Liver (tissue), 9 donors: ENCODE results near the gene RSRC1. TPM values are rescaled to one million over a fixed set of nuclear protein-coding genes. Genes with fewer than 3 reads are reported as not detected.

Experiments used
- DNase-seq: peaks from one replicate; pipeline ENCODE4 v3.0.0-alpha.2; 2017; ENCODE audit warnings: low spot score
- H3K27ac ChIP-seq, 2 donors: one replicate each; pipeline ENCODE4 v1.7.0; 2013; ENCODE audit warnings: inconsistent platforms in 2 of 2, low read length in 2 of 2, control low read depth in 1 of 2, low read depth in 1 of 2, mild to moderate bottlenecking in 1 of 2
- H3K27me3 ChIP-seq, 4 donors: one replicate each; pipeline versions ENCODE4 v1.6.1 to v1.7.0; 2013; ENCODE audit warnings: low read length in 3 of 4, inconsistent platforms in 1 of 4, mild to moderate bottlenecking in 1 of 4, moderate library complexity in 1 of 4; ENCODE audit not compliant: control insufficient read depth in 4 of 4, insufficient read depth in 4 of 4
- H3K36me3 ChIP-seq, 4 donors: one replicate each; pipeline versions ENCODE4 v1.6.1 to v1.7.0; 2013; ENCODE audit warnings: low read length in 3 of 4, mild to moderate bottlenecking in 3 of 4, low read depth in 1 of 4, moderate library complexity in 1 of 4; ENCODE audit not compliant: control insufficient read depth in 4 of 4, insufficient read depth in 3 of 4
- H3K4me1 ChIP-seq, 4 donors: one replicate each; pipeline versions ENCODE4 v1.6.1 to v1.7.0; 2013; ENCODE audit warnings: low read length in 3 of 4, mild to moderate bottlenecking in 3 of 4, moderate library complexity in 1 of 4; ENCODE audit not compliant: control insufficient read depth in 4 of 4, insufficient read depth in 4 of 4
- H3K4me3 ChIP-seq, 3 donors: one replicate each; pipeline versions ENCODE4 v1.6.1 to v1.7.0; 2013; ENCODE audit warnings: low read length in 3 of 3, control low read depth in 1 of 3, low read depth in 1 of 3, mild to moderate bottlenecking in 1 of 3
- H3K9ac ChIP-seq, 2 donors: one replicate each; pipeline ENCODE4 v1.7.0; 2013; ENCODE audit warnings: low read length in 2 of 2, mild to moderate bottlenecking in 2 of 2, moderate library complexity in 2 of 2, control low read depth in 1 of 2, low read depth in 1 of 2
- H3K9me3 ChIP-seq, 4 donors: one replicate each; pipeline versions ENCODE4 v1.6.1 to v1.7.0; 2013; ENCODE audit warnings: low read length in 3 of 4; ENCODE audit not compliant: control insufficient read depth in 4 of 4
- FOXA1 ChIP-seq: IDR thresholded peaks from 2 replicates; pipeline ENCODE4 v1.6.1; 2016; ENCODE audit warnings: antibody characterized with exemption
- FOXA2 ChIP-seq: IDR thresholded peaks from 2 replicates; pipeline ENCODE4 v1.6.1; 2016; ENCODE audit warnings: antibody characterized with exemption
- GABPA ChIP-seq, 2 donors: IDR thresholded peaks in 1 of 2; conservative IDR thresholded peaks in 1 of 2; 2 replicates each; pipeline ENCODE4 v1.6.1; 2016; ENCODE audit warnings: antibody characterized with exemption in 2 of 2, mild to moderate bottlenecking in 1 of 2, moderate library complexity in 1 of 2
- HNF4A ChIP-seq, 2 donors: conservative IDR thresholded peaks; 2 replicates each; pipeline ENCODE4 v1.6.1; 2016; ENCODE audit warnings: antibody characterized with exemption in 2 of 2, mild to moderate bottlenecking in 2 of 2
- HNF4G ChIP-seq: IDR thresholded peaks from 2 replicates; pipeline ENCODE4 v1.6.1; 2016; ENCODE audit warnings: antibody characterized with exemption
- MAX ChIP-seq: IDR thresholded peaks from 2 replicates; pipeline ENCODE4 v1.6.1; 2016; ENCODE audit warnings: antibody characterized with exemption
- NR2F2 ChIP-seq: IDR thresholded peaks from 2 replicates; pipeline ENCODE4 v1.6.1; 2016; ENCODE audit warnings: antibody characterized with exemption
- REST ChIP-seq: IDR thresholded peaks from 2 replicates; pipeline ENCODE4 v1.6.1; 2016; ENCODE audit warnings: antibody characterized with exemption, mild to moderate bottlenecking
- SP1 ChIP-seq: IDR thresholded peaks from 2 replicates; pipeline ENCODE4 v1.6.1; 2018; ENCODE audit warnings: antibody characterized with exemption, mild to moderate bottlenecking
- YY1 ChIP-seq: IDR thresholded peaks from 2 replicates; pipeline ENCODE4 v1.6.1; 2016; ENCODE audit warnings: antibody characterized with exemption, mild to moderate bottlenecking
- ZBTB33 ChIP-seq: IDR thresholded peaks from 2 replicates; pipeline ENCODE4 v1.6.1; 2016; ENCODE audit warnings: antibody characterized with exemption
- WGBS: extraction: QIAGEN DNeasy Blood & Tissue Kit; methylation state at CpG from one replicate; pipeline ENCODE4 v1.1.7; 2013; 5-methylcytosine and 5-hydroxymethylcytosine counted together
- polyA plus RNA-seq, 2 donors: library from polyadenylated mRNA; stranded (reverse) in 1 of 2; unstranded in 1 of 2; fragments of 200-250 nt in 1 of 2; fragments of >200 nt in 1 of 2; fragmentation: Nextera tagmentation in 1 of 2; extraction: Ambion mirVana in 1 of 2; gene quantifications; one replicate each; pipeline versions ENCODE4 v1.2.1 to v1.2.3, GENCODE V29; 2013 to 2015
- total RNA-seq, 2 donors: library from RNA; depleted of rRNA; stranded (reverse); fragments of >200 nt; gene quantifications; one replicate each; pipeline ENCODE4 v1.2.3, GENCODE V29; 2014
- donor health status: healthy.
- donor health status: healthy.
- donor health status: healthy.
- donor health status: healthy.
- donor health status: healthy.

Gene RSRC1
- total and polyA plus RNA-seq, 4 donors = 7.2 to 30.3 (median 20.7) TPM

GRCh38 chr3:158105119-158105709 is 4.7 kb upstream of the RSRC1 start:
- Histone ChIP-seq H3K4me1 (peaks cover 6 to 37% (median 20%) of the 10 kb centered on the region in 4 donors), H3K4me3 (peak overlapping the region in 1 of 3 donors; percentile 45), H3K9ac (no peak overlapping the region), H3K36me3 (no peaks in the 10 kb centered on the region), H3K27me3 (peaks cover 7 to 41% (median 17%) of the 10 kb centered on the region in 4 donors), H3K27ac (no peak overlapping the region), H3K9me3 (peaks cover 0 to 2% (median 0%) of the 10 kb centered on the region in 4 donors)
- TF ChIP-seq FOXA2 = no peak
- no peak for TF ChIP-seq YY1
- DNase-seq = no peak
- 6% methylated on average over 39 of the region's 39 CpGs for WGBS

- peaks cover 7 to 36% (median 16%) of the 10 kb centered on the region in 4 donors for H3K27me3 ChIP-seq
- H3K4me1 ChIP-seq = peaks cover 6 to 43% (median 24%) of the 10 kb centered on the region in 4 donors
- peak overlapping the region in 1 of 3 donors; percentile 45 for H3K4me3 ChIP-seq
- TF ChIP-seq REST = no peak
- no peak for TF ChIP-seq HNF4G
- TF ChIP-seq HNF4A (conservative IDR thresholded peaks at IDR 0.05) = no peak
- TF ChIP-seq YY1 = no peak
- no peak for TF ChIP-seq FOXA1
- TF ChIP-seq ZBTB33 = no peak
- no peak for TF ChIP-seq NR2F2
- TF ChIP-seq SP1 = no peak
- TF ChIP-seq MAX = no peak
- no peak for TF ChIP-seq GABPA (IDR thresholded peaks at IDR 0.05 in 1 of 2, conservative IDR thresholded peaks at IDR 0.05 in 1 of 2)
- 5% methylated on average over 45 of the region's 45 CpGs for WGBS
- peaks cover 0 to 2% (median 0%) of the 10 kb centered on the region in 4 donors for H3K9me3 ChIP-seq
- H3K9ac ChIP-seq = no peak overlapping the region
- DNase-seq = peak; percentile 59
- H3K36me3 ChIP-seq = no peaks in the 10 kb centered on the region
- no peak overlapping the region for H3K27ac ChIP-seq
Measured at GRCh38 chr3:158105710-158106253, 4.1 kb upstream of the RSRC1 start.
